IPS DF 19.7 (cell line): ENCODE results near the gene AP5B1.
"Not testable (repeated sequence)": the region's sequence is repeated elsewhere in the genome, so short reads cannot be mapped to it uniquely, and the experiment has no call there.

Experiments used
- DNase-seq: peaks from one replicate; pipeline ENCODE4 v3.0.0-alpha.2; 2013; ENCODE audit warnings: low read depth, low spot score

The AP5B1 gene

DNA sequence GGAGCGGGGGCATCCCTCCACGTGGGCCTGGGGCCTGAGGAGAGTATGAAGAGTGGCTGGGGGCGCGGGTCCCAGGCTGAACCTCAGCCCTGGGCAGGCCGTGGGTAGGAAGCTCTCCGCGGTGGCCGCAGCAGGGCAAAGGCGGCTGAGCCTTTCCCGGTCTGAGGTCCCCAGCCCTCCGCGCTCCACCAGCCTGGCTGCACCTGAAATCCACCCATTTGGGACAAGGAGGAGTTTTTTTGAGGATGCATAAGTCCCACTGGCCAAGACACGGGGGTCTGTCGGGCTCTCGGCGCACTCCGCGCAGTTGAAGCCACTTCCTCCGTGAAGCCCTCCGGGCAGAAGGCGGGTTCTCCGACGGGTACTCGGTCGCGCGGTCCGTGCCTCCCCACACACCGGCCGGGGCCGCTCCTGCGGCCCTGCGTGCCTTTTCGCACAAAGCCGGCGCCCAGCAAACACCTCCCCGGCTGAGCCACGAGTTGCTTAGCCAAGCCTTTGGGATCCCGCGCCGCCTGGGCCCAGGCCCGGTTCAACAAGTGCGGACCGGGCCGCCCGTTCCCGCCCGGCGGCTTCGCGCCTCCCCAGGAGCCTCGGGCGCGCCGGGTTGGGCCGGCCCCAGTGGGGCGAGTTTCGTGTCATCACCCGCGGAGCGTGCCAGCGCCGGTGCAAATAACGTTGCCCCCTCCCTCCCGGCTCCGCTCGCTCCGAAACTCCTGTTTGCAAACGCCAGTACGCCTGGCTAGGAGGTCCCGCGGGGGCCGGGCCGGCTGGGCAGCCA, 5.4 kb upstream of the AP5B1 start:
- no peak for DNase-seq

DNA sequence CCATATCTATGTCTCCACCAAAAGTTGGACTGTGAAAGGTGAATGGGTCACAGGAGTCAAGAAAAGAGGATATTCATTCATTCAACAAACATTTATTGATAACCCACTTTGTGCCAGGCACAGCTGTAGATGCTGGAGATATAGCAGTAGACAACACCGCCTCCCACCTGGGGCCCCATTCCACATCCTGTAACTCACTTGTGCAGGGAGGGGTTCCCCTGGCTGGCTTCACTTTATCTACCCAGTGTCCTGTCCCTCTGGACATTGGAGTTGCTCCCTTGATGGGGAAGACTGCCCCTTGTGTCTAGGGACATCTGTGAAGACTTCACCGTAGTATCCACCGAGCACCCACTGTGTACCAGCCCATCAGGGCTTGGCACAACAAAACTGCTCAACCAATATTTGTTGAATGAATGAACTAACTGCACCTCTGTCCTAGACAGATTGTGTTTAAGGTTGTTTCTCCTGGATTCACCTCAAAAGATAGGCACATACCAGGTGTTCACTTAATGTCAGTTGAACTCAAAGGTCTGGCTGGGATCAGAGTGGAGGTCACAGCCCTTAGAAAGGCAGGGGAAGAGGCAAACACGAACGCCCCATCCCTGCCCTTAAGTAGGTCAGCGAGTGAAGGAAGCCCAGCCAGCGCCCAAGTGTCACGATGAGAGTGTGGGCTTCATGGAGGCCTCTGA, 4.7 kb upstream of the AP5B1 start:
- DNase-seq = no peak

GRCh38 chr11:65782816-65783228, 2.0 kb upstream of the AP5B1 start:
- no peak for DNase-seq

DNA sequence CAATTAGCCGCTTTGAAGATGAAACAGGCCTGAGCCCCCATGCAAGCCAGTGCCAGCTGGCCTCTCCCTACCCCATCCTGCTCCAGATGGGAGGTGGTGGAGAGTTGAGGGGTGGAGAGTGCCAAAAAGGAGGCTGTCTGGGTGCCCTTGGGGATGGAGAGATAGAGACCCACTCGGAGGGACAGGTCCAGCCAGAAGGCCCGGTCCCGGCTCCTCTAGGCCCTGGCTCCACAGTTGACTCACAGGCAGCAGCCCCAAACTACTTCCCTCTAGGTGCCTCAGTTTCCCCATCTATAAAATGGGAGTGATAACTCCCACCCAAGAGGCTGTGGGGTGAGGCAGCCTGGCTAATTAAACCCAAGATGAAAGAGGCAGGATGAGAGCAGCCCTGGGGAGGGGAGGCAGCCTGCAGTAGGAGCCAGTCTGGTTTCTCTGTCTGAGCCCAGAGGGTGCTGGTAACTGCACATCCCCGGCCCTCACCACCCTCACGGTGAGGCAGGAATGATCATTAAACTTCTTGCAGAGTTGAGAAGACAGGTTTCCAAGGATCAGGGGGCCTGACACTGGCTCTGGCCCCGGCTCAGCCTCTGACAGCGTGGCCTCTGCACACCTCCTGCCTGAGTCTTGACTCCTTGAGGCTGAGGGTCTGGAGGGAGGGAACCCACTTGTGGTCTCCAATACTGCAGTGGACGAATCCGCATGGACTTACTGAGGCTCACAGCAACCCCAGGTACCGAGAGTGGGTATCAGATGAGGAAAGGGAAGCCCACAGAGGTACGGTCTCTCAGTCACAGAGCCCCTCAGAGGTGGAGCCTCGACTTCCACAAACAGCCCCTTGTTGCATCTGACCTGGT, 1.4 kb upstream of the AP5B1 start:
- no peak for DNase-seq

GRCh38 chr11:65781152-65781961, 581 bp upstream of the AP5B1 start:
- no peak for DNase-seq

DNA sequence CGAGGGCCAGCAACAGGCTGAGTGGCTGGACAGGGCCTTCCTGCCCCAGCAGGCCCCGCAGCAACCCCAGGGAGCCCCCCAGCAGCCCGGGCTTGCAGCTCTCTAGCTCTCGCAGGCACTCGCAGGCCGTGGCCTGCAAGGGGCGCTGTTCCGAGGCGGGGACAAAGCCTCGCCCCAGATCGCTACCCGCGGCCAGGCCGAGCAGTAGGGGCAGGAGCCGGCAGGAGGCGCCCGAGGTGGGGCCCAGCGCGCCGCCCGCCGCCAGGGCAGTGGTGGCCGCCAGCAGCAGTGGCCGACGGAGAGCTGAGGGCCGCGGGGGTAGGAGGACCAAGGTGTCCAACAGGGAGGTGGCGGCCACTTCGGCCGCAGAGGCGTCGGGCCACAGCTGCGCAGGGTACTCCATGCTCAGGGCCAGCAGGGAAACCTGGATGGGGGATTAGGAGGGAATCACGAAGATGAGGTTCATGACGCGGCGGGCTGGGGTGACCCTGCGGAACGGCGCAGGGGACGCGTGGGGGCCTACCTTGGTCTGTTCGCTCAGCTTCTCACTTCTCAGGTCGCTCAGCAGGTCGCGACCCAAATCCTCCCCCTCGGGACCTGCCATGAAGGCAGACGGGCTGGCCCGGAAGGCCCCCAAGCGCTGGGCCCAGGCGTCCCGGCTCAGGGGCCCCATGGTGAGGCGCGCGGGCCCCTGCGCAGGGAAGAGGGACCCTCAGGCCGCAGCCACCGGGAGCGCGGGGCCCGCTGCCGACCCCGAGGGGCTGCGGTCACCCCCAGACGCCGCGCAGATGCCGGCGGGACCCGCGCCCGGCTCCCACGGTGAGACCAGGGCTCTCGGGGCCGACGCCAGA, 632 bp downstream of the AP5B1 start:
- no peak for DNase-seq

DNA sequence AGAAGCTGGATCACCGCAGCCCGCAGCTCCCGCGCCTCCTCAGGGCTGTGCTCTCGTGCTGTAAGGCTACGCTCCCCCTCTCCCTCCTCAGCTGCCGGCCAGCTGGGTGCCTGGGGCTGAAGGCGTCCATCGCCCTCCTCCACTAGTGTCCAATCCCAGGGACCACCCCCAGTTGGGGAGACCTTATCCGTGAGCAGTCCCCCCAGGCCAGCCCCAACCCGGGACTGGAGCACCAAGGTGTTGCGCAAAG, 1.2 kb downstream of the AP5B1 start:
- DNase-seq = no peak

- no peak for DNase-seq
Observed at GRCh38 chr11:65778901-65779668, 1.7 kb downstream of the AP5B1 start.

DNA sequence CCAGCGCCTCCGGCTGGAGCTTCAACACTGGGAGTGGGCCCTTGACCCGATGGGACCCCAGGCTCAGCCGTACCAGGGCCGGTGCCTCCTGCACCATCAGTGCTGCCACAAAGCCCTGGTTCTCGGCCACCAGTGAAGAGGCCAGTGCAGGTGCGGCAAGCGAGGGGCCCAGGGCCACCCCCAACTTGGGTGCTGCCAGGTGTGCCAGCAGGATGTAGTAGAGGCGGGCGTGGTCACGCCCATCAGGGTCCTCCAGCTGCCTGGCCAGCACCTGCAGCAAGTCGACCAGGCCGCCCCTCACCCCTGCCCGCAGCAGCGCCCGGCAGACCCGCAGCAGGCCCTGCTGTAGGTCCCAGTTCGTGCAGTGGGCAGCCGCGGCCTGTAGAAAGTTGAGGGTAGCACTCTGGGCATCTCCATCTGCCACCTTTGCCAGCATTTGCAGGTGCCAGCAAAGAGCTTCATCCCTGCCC, 2.3 kb downstream of the AP5B1 start:
- DNase-seq = no peak

- DNase-seq = no peak
Observed at GRCh38 chr11:65777821-65778361, 2.9 kb downstream of the AP5B1 start.

- DNase-seq = no peak
Observed at GRCh38 chr11:65777241-65777640, 3.5 kb downstream of the AP5B1 start.

- DNase-seq = no peak
Observed at GRCh38 chr11:65776710-65777141, 4.0 kb downstream of the AP5B1 start.

DNA sequence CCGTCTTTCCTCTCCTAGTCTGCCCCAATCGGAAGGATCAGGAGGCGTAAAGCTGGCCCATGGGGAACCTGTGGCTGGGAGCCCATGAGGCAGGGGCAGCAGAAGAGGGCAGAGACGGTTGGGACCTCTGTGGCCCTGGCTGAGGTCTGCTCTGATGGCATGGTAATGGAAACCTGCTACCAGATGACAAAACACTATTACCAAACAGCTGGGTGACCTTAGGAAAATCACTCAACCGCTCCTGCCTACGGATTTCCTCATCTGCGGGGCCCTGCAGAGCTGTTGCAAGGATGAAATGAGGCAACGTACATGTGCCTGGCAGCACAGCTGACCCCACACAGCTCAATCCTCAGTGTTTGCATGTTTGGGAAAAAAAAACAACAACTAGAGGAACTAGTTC, 4.6 kb downstream of the AP5B1 start:
- DNase-seq = no peak

DNA sequence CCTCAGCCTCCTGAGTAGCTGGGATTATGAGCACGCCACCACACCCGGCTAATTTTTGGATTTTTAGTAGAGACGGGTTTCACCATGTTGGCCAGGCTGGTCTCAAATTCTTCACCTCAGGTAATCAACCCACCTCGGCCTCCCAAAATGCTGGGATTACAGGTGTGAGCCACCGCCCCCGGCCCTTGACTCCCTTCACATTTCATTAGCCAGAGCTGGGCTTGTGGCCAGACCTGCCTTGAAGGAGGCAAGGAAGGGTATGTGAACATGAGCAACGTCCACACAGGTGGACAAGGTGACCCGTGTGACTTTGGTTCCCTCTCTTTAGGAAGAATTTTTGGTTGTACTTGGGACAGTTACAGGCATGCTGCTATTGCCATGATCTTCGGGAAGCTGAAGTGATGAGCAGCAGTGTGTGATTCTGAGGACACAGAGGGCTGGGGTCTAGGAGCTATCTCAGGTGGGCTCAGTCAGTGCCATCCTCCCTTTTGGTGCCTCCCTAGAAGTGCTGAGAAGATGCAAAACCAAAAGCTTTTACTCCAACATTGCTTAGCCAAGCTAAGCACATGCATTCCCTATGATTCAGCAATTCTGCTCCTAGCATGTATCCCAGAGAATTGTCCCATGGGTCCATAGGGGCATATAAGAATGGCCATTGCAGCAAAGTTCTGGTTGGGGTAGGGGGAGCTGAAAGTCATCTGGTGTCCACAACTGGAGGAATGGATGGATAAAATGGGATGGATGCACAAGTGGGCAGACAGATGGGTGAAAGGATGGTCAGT, 6.1 kb downstream of the AP5B1 start:
- no peak for DNase-seq

DNA sequence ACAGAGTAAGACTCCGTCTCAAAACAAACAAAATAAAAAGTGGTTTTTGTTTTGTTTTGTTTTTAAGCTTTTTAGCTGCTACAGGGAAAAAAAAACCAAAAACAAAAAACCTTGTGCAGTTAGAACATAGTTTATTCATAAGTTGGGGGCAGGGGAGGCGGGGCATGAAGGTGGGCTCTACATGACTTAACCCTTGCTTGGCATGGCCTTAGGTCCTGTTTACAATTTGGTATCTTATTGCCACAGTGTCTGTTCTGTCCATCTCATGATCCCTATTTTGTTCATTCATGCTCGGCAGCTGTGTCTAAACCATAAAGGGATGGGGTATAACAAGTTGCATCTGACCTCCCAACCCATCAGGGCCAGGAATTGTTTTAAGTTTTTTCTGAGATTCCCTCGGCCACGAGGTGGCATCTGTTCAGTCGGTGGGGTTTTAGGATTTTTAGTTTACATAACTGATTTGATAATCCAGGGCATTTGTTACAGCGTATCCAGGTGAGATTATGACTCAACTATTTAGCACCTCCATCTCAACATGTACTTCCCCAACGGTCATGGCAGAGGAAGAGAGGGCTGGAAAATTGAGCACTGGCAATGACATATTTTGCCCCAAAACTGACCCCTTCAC, 6.9 kb downstream of the AP5B1 start:
- no peak for DNase-seq

- no peak for DNase-seq
Observed at GRCh38 chr11:65771589-65772112, 9.1 kb downstream of the AP5B1 start.

- no peak for DNase-seq
Observed at GRCh38 chr11:65770951-65771567, 9.7 kb downstream of the AP5B1 start.

DNA sequence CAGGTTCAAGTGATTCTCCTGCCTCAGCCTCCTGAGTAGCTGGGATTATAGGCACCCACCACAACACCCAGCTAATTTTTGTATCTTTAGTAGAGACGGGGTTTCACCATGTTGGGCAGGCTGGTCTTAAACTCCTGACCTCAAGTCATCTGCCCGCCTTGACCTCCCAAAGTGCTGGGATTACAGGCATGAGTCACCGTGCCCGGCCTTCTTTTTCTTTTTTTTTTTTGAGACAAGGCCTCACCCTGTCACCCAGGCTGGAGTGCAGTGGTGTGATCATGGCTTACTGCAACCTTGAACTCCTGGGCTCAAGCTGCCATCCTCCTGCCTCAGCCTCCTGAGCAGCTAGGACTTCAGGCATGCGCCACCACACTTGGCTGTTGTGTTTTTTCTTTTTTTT, 13.0 kb downstream of the AP5B1 start:
- not testable (repeated sequence) for DNase-seq
